Measurements from ENCODE around the gene CGREF1.

DNA sequence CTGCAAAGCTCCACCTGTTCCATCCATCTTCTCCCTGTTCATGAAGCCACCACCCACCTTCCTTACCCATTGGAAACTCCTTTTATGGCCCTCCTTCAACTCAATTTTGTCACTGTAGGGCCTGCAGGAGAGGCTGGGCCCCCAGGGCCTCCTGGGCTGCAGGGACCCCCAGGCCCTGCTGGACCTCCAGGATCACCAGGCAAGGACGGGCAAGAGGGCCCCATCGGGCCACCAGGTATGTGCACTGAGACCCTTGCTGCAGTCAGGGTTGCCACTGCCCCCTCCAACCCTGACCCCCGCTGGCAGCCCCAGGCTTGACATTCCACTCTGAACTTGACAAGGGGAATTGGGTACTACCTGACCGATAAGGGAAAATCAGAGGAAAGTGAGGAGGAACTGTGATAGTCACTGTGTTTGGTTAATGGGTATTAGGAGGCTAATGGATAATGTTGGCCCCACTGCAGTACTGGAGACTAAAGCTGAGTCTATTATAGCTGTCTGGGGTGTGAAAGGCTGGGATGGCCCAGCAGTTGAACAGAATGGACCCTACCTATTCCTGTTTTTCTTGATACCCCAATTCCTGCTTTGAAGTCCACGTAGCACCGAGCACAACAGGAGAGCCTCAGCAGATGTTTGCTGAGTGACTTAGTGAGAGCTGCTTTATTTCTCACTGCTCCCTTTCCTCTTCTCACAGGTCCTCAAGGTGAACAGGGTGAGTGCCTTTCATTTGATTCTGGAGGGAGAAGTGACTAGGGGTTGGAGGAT lies 34.4 kb downstream of the CGREF1 start:
- no peak for TF ChIP-seq POLR2A (IDR thresholded peaks at IDR 0.05; ENCODE audit: borderline replicate concordance, extremely low read depth, insufficient read depth, insufficient read length)
- TF ChIP-seq CEBPB (IDR thresholded peaks at IDR 0.05; ENCODE audit: low read depth), result no peak
- TF ChIP-seq, protein P1, sequence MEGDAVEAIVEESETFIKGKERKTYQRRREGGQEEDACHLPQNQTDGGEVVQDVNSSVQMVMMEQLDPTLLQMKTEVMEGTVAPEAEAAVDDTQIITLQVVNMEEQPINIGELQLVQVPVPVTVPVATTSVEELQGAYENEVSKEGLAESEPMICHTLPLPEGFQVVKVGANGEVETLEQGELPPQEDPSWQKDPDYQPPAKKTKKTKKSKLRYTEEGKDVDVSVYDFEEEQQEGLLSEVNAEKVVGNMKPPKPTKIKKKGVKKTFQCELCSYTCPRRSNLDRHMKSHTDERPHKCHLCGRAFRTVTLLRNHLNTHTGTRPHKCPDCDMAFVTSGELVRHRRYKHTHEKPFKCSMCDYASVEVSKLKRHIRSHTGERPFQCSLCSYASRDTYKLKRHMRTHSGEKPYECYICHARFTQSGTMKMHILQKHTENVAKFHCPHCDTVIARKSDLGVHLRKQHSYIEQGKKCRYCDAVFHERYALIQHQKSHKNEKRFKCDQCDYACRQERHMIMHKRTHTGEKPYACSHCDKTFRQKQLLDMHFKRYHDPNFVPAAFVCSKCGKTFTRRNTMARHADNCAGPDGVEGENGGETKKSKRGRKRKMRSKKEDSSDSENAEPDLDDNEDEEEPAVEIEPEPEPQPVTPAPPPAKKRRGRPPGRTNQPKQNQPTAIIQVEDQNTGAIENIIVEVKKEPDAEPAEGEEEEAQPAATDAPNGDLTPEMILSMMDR (IDR thresholded peaks at IDR 0.05 in 2 of 3, conservative IDR thresholded peaks at IDR 0.05 in 1 of 3; ENCODE audit: borderline replicate concordance in 1 of 3, insufficient read depth in 1 of 3, low read depth in 2 of 3, low read length in 2 of 3), result no peak

Measured in HCT116 (cell line).